HG03460 (cell line): ENCODE measurements around the gene OR6B1.
"Not testable (repeated sequence)": the region's sequence is repeated elsewhere in the genome, so short reads cannot be mapped to it uniquely, and the experiment has no call there.

ENCODE experiments used
- ATAC-seq: cut with Tn5 transposase; IDR thresholded peaks from one replicate; pipeline ENCODE4 v1.9.1; 2021; ENCODE audit not compliant: unreplicated experiment

OR6B1 gene

GRCh38 chr7:144037414-144038035 lies 37.4 kb downstream of the OR6B1 start:
- ATAC-seq: no peak

GRCh38 chr7:144038887-144039286 lies 38.8 kb downstream of the OR6B1 start:
- no peak for ATAC-seq

GRCh38 chr7:144048648-144049047 lies 48.5 kb downstream of the OR6B1 start, which contains the start of gene OR2A5:
Gene OR2A5 (plus strand): TSS chr7:144048948. CDS start chr7:144050402, 1,454 bp downstream.
- ATAC-seq: no peak

- no peak for ATAC-seq
Observed at GRCh38 chr7:144049491-144049890, 49.4 kb downstream of the OR6B1 start.

GRCh38 chr7:144050093-144050492 lies 50.0 kb downstream of the OR6B1 start:
- no peak for ATAC-seq

GRCh38 chr7:144050884-144051283 lies 50.8 kb downstream of the OR6B1 start:
- not testable (repeated sequence) for ATAC-seq

- no peak for ATAC-seq
Observed at GRCh38 chr7:144057954-144058353, 57.8 kb downstream of the OR6B1 start.
